Parathyroid adenoma (tissue), 2 donors: Measurements from ENCODE around the gene PRRT4.

Experiments
- H2AFZ ChIP-seq: fragments of 300-600 bp; sonication (generic); one replicate; pipeline ENCODE4 v1.7.0; 2017; ENCODE audit warnings: antibody characterized with exemption, mild to moderate bottlenecking
- H3K27ac ChIP-seq: fragments of 300-600 bp; sonication (generic); one replicate; pipeline ENCODE4 v1.7.0; 2017
- H3K27me3 ChIP-seq: fragments of 300-600 bp; sonication (generic); one replicate; pipeline ENCODE4 v1.7.0; 2017; ENCODE audit warnings: low read length; ENCODE audit not compliant: control insufficient read depth, insufficient read depth
- H3K36me3 ChIP-seq: fragments of 300-600 bp; sonication (generic); one replicate; pipeline ENCODE4 v1.7.0; 2017; ENCODE audit warnings: low read length; ENCODE audit not compliant: control insufficient read depth, insufficient read depth
- H3K4me1 ChIP-seq: fragments of 300-600 bp; sonication (generic); one replicate; pipeline ENCODE4 v1.7.0; 2017; ENCODE audit warnings: control low read depth
- H3K4me2 ChIP-seq: fragments of 300-600 bp; sonication (generic); one replicate; pipeline ENCODE4 v1.7.0; 2017; ENCODE audit warnings: low read length
- H3K4me3 ChIP-seq: fragments of 300-600 bp; sonication (generic); one replicate; pipeline ENCODE4 v1.7.0; 2017; ENCODE audit warnings: low read depth, low read length
- H3K79me2 ChIP-seq: fragments of 300-600 bp; sonication (generic); one replicate; pipeline ENCODE4 v1.7.0; 2017; ENCODE audit warnings: control low read depth
- H3K9ac ChIP-seq: fragments of 300-600 bp; sonication (generic); one replicate; pipeline ENCODE4 v1.7.0; 2017; ENCODE audit warnings: mild to moderate bottlenecking
- H3K9me3 ChIP-seq: fragments of 300-600 bp; sonication (generic); one replicate; pipeline ENCODE4 v1.7.0; 2017; ENCODE audit warnings: low read length; ENCODE audit not compliant: control insufficient read depth
- TF ChIP-seq, protein P1 (sequence below): fragments of 300-600 bp; sonication (generic); IDR thresholded peaks from one replicate; pipeline ENCODE4 v1.7.0; 2017; ENCODE audit warnings: antibody characterized with exemption, mild to moderate bottlenecking
- donor health status: primary hyperparathyroidism.

PRRT4 gene

DNA sequence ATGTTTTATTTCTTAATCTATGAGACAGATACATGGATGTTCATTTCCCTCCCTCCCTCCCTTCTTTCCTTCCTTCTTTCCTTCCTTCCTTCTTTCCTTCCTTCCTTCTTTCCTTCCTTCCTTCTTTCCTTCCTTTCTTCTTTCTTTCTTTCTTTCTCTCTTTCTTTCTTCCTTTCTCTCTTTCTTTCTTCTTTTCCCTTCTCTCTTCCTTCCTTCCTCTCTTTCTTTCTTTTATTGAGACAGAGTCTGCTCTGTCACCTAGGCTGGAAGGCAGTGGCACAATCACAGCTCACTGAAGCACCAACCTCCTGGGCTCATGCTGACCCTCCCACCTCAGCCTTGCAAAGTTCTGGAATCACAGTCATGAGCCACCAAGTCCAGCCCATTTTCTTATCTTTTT is 5.5 kb upstream of the PRRT4 start:
- Histone ChIP-seq H3K4me1 (peaks cover 3% of the 10 kb centered on the region), H2AFZ (no peak overlapping the region), H3K27me3 (no peaks in the 10 kb centered on the region), H3K9me3 (no peaks in the 10 kb centered on the region), H3K79me2 (no peaks in the 10 kb centered on the region), H3K36me3 (no peaks in the 10 kb centered on the region), H3K4me3 (no peak overlapping the region), H3K9ac (no peak overlapping the region), H3K4me2 (no peak overlapping the region), H3K27ac (no peak overlapping the region)
- TF ChIP-seq, protein P1, sequence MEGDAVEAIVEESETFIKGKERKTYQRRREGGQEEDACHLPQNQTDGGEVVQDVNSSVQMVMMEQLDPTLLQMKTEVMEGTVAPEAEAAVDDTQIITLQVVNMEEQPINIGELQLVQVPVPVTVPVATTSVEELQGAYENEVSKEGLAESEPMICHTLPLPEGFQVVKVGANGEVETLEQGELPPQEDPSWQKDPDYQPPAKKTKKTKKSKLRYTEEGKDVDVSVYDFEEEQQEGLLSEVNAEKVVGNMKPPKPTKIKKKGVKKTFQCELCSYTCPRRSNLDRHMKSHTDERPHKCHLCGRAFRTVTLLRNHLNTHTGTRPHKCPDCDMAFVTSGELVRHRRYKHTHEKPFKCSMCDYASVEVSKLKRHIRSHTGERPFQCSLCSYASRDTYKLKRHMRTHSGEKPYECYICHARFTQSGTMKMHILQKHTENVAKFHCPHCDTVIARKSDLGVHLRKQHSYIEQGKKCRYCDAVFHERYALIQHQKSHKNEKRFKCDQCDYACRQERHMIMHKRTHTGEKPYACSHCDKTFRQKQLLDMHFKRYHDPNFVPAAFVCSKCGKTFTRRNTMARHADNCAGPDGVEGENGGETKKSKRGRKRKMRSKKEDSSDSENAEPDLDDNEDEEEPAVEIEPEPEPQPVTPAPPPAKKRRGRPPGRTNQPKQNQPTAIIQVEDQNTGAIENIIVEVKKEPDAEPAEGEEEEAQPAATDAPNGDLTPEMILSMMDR = no peak

DNA sequence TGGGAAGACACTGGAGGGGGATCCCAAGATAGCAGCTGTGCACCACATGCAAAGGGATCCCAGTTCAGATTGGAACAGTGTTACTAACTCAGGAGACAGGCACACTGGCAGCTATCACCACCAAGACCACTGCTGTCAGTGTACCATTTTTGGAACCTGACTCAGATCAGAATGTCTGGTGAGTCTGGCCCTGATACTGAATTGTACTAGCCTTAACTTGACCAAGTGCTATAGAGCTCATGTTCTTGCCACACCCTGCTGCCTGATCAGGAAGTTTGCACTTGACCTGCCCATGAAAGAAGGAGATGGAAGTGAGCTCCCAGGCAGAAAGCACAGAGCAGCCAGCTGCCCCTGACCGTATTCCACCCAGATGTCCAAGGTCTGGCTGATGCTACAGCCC is 4.8 kb upstream of the PRRT4 start:
- no peak overlapping the region for H2AFZ ChIP-seq
- H3K27ac ChIP-seq = no peak overlapping the region
- H3K36me3 ChIP-seq = no peaks in the 10 kb centered on the region
- no peaks in the 10 kb centered on the region for H3K27me3 ChIP-seq
- H3K4me2 ChIP-seq = no peak overlapping the region
- no peak overlapping the region for H3K4me3 ChIP-seq
- H3K79me2 ChIP-seq = no peaks in the 10 kb centered on the region
- TF ChIP-seq, protein P1 = no peak
- H3K4me1 ChIP-seq = peaks cover 4% of the 10 kb centered on the region
- H3K9me3 ChIP-seq = no peaks in the 10 kb centered on the region
- H3K9ac ChIP-seq = no peak overlapping the region

DNA sequence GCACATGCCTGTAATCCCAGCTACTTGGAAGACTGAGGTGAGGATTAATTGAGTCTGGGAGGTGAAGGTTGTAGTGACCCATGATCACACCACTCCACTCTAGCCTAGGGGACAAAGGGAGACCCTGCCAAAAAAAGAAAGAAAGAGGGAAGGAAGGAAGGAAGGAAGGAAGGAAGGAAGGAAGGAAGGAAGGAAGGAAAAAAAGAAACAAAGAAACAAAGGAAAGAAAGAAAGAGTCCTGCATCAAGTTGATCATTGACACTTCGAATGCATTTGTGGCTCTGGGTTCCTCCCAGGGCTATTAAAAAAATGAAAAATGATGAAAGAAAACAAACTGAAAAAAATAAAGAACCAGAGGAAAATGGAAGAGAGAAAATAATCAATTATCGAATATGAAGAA is 3.9 kb upstream of the PRRT4 start:
- Histone ChIP-seq H3K9me3 (no peaks in the 10 kb centered on the region), H2AFZ (no peak overlapping the region), H3K36me3 (no peaks in the 10 kb centered on the region), H3K9ac (no peak overlapping the region), H3K4me2 (no peak overlapping the region), H3K27ac (no peak overlapping the region), H3K4me3 (no peak overlapping the region), H3K4me1 (peaks cover 4% of the 10 kb centered on the region), H3K79me2 (no peaks in the 10 kb centered on the region), H3K27me3 (no peaks in the 10 kb centered on the region)
- TF ChIP-seq, protein P1 = no peak

DNA sequence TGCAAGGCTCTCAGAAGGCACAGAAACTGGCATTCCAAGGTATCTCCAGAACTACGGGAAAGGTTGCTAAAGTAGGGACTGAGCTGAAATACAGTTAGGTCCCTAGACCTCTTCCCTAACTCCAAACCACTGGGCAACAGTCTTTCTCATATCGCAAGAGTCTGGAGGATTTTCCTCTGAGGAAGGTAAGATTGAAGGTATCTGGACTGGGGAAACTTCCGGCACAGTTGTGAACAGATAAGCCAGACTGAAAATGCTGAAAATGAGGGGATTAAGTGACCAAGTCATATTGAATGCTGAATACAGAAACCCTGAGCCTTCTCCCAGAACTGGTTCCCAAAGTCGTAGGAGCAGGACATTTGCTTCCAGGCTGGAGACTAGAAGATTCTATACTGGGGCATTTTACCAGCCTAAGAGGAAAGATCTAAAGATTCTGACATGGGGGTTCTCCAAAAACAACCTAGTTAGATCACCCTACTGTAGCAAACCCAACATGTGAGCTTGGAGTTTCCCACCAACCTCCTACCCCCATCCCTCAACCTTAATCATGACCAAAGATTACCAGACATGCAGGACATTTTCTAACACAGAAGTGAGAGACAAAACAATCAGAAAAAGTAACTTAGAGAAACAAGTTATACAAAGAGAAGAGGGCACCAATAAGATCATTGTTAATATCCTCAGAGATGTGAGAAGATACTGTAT is 2.8 kb upstream of the PRRT4 start:
- no peaks in the 10 kb centered on the region for H3K27me3 ChIP-seq

More for the DNA sequence above, 2.8 kb upstream of the PRRT4 start:
- H3K27ac ChIP-seq = no peak overlapping the region
- H2AFZ ChIP-seq = no peak overlapping the region
- no peaks in the 10 kb centered on the region for H3K36me3 ChIP-seq
- TF ChIP-seq, protein P1 = no peak
- no peak overlapping the region for H3K4me2 ChIP-seq
- H3K4me1 ChIP-seq = peaks cover 4% of the 10 kb centered on the region
- H3K79me2 ChIP-seq = no peaks in the 10 kb centered on the region
- H3K9me3 ChIP-seq = no peaks in the 10 kb centered on the region
- no peak overlapping the region for H3K4me3 ChIP-seq
- H3K9ac ChIP-seq = no peak overlapping the region
